ENCODE measurements around the gene TXLNG. TPM values are rescaled to one million over a fixed set of nuclear protein-coding genes. Genes with fewer than 3 reads are reported as not detected.
A peak's percentile ranks its signal among the peaks of the same experiment; 100 is the strongest.

Gene TXLNG
- total RNA-seq, 2 experiments from 2014 or later = 14.2 to 15.1 TPM

GRCh38 chrX:16892504-16893362 is 106.5 kb downstream of the TXLNG start:
- ChIA-PET POLR2A (no interaction called here), CTCF (interaction anchor here (0.7 to 3.6 kb wide), 8 partner anchors 11 to 154 kb away, joined by 3 to 45 read pairs (median 4); no protein-coding TSS in a partner anchor)
- Mint-ChIP-seq H3K9me3 (no peaks in the 10 kb centered on the region), H3K4me3 (no peak overlapping the region), H3K4me1 (ENCODE audit: low read depth) (peaks cover 19% of the 10 kb centered on the region), H3K27me3 (peaks cover 2% of the 10 kb centered on the region), H3K27ac (peak overlapping the region; percentile 21), H3K36me3 (no peaks in the 10 kb centered on the region)
- DNase-seq = peak; percentile 69
- intact Hi-C loops (cut with micrococcal nuclease) = loop anchor here (1.0 kb wide), 2 partner anchors 9 to 66 kb away; no protein-coding TSS in a partner anchor

Other genes with a start within 250 kb of the TXLNG start
- not detected for gene S100G, start 136.3 kb upstream of the TXLNG start, total RNA-seq
- gene CTPS2, start 73.8 kb upstream of the TXLNG start, total RNA-seq = 1 to 10 TPM; 6.3 to 6.6 TPM
- gene SYAP1, start 66.9 kb upstream of the TXLNG start, total RNA-seq = 10 to 100 TPM; 20.8 to 22.4 TPM
- 100 to 1,000 TPM; 213 to 216 TPM for gene RBBP7, start 83.9 kb downstream of the TXLNG start, total RNA-seq
- not detected for gene REPS2, start 160.2 kb downstream of the TXLNG start, total RNA-seq